Neutrophil (primary cell): ENCODE data around the gene CBFA2T2.
"Not testable (repeated sequence)": the region's sequence is repeated elsewhere in the genome, so short reads cannot be mapped to it uniquely, and the experiment has no call there.

Source experiments
- H3K27ac ChIP-seq: fragments of 200-600 bp; sonication (generic); 2 replicates; pipeline ENCODE4 v1.5.1; 2016; ENCODE audit warnings: mild to moderate bottlenecking, moderate library complexity
- H3K27me3 ChIP-seq: fragments of 200-600 bp; sonication (generic); 2 replicates; pipeline ENCODE4 v1.6.0; 2016; ENCODE audit warnings: mild to moderate bottlenecking
- H3K36me3 ChIP-seq: fragments of 200-600 bp; sonication (generic); 2 replicates; pipeline ENCODE4 v1.5.1; 2017
- H3K4me1 ChIP-seq, 2 experiments: fragments of 200-600 bp in 1 of 2; sonication (generic) in 1 of 2; 1 replicate in 1 of 2; 2 replicates in 1 of 2; pipeline versions ENCODE4 v1.5.1 to v1.6.1; 2013 to 2016; ENCODE audit warnings: low read depth in 1 of 2, low read length in 1 of 2, mild to moderate bottlenecking in 1 of 2, moderate library complexity in 1 of 2; ENCODE audit not compliant: control insufficient read depth in 1 of 2, insufficient read depth in 1 of 2
- H3K4me3 ChIP-seq, 2 experiments: fragments of 200-600 bp in 1 of 2; sonication (generic) in 1 of 2; 1 replicate in 1 of 2; 2 replicates in 1 of 2; pipeline ENCODE4 v1.5.1; 2013 to 2016; ENCODE audit warnings: low read depth in 1 of 2, low read length in 1 of 2, mild to moderate bottlenecking in 1 of 2, moderate library complexity in 1 of 2
- H3K9me3 ChIP-seq: fragments of 200-600 bp; sonication (generic); 2 replicates; pipeline ENCODE4 v1.5.1; 2016
- TF ChIP-seq, protein P1 (sequence below): fragments of 200-600 bp; sonication (generic); IDR thresholded peaks from 2 replicates; pipeline ENCODE4 v1.5.1; 2016; ENCODE audit warnings: antibody characterized with exemption

CBFA2T2 gene

DNA sequence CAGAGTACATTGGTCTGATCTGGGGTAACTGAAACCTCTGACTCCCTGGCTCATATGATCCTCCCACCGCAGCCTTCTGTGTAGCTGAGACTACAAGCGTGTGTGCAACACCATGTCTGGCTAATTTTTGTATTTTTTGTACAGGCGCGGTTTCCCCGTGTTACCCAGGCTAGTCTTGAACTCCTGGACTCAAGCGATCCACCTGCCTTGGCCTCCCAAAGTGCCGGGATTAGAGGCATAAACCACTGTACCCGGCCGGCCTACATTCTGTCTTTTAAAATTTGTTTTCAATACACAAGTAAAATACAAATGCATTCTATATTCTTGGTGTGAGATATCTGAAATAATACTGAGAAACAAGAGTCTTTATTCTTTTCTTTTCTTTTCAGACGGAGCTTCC is 1.7 kb upstream of the CBFA2T2 start:
- H3K4me1 ChIP-seq, result peaks cover 16 to 17% of the 10 kb centered on the region in 2 experiments

DNA sequence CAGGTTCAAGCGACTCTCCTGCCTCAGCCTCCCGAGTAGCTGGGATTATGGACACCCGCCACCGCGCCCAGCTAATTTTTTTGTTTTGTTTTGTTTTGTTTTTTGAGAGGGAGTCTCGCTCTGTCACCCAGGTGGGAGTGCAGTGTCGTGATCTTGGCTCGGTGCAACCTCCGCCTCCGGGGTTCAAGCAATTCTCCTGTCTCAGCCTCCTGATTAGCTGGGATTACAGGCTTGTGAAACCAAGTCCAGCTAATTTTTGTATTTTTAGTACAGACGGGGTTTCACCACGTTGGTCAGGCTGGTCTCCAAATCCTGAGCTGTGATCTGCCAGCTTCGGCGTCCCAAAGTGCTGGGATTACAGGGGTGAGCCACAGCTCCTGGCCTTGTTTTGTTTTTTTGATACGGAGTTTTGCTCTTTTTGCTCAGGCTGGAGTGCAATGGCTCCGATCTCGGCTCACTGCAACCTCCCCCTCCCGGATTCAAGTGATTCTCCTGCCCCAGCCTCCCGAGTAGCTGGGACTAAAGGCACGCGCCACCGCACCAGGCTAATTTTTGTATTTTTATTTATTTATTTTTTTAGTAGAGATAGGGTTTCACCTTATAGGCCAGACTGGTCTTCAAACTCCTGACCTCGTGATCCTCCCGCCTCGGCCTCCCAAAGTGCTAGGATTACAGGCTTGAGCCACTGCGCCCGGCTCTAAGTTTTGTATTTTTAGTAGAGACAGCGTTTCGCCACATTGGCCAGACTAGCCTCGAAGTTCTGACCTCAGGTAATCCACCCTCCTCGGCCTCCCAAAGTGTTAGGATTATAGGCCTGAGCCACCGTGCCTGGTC is 1.0 kb upstream of the CBFA2T2 start:
- not testable (repeated sequence) for H3K9me3 ChIP-seq, H3K27me3 ChIP-seq, H3K36me3 ChIP-seq
- H3K4me1 ChIP-seq, result peaks cover 16 to 17% of the 10 kb centered on the region in 2 experiments
- H3K27ac ChIP-seq, result peak overlapping the region; percentile 92
- H3K4me3 ChIP-seq, result peak overlapping the region; percentile 60 to 94

More for the DNA sequence above, 1.7 kb upstream of the CBFA2T2 start:
- H3K27me3 ChIP-seq, result no peaks in the 10 kb centered on the region
- no peaks in the 10 kb centered on the region for H3K9me3 ChIP-seq
- TF ChIP-seq, protein P1, sequence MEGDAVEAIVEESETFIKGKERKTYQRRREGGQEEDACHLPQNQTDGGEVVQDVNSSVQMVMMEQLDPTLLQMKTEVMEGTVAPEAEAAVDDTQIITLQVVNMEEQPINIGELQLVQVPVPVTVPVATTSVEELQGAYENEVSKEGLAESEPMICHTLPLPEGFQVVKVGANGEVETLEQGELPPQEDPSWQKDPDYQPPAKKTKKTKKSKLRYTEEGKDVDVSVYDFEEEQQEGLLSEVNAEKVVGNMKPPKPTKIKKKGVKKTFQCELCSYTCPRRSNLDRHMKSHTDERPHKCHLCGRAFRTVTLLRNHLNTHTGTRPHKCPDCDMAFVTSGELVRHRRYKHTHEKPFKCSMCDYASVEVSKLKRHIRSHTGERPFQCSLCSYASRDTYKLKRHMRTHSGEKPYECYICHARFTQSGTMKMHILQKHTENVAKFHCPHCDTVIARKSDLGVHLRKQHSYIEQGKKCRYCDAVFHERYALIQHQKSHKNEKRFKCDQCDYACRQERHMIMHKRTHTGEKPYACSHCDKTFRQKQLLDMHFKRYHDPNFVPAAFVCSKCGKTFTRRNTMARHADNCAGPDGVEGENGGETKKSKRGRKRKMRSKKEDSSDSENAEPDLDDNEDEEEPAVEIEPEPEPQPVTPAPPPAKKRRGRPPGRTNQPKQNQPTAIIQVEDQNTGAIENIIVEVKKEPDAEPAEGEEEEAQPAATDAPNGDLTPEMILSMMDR, result no peak
- no peak overlapping the region for H3K27ac ChIP-seq
- H3K4me3 ChIP-seq, result no peak overlapping the region
- H3K36me3 ChIP-seq, result no peaks in the 10 kb centered on the region

DNA sequence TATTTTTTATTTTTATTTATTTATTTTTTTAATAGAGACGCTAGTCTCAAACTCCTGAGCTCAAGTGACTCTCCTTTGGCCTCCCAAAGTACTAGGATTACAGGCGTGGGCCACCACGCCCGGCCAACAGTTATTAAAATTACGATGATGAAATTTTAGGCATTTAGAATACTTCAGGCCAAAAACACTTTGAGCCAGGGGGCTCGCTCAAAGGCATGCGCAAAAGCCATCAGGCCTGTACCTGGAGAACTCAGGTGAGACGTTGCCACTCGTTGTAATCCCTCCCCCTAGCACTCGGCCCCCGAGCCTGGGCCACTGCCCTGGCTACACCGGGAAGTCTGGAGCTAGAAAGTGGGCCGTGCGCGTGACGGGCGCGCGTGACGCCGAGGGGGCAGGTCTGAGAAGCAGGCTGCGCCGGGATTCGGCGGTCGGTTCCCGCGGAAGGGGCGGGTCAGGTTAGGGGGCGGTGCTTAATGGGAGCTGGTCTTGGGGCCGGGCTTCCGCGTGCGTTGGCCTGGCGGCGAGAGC is 337 bp upstream of the CBFA2T2 start:
- H3K27ac ChIP-seq, result peak overlapping the region; percentile 92
- no peaks in the 10 kb centered on the region for H3K27me3 ChIP-seq
- peaks cover 16 to 17% of the 10 kb centered on the region in 2 experiments for H3K4me1 ChIP-seq
- H3K36me3 ChIP-seq, result no peaks in the 10 kb centered on the region
- no peaks in the 10 kb centered on the region for H3K9me3 ChIP-seq
- TF ChIP-seq, protein P1, result peak; percentile 42
- H3K4me3 ChIP-seq, result peak overlapping the region; percentile 60 to 94

DNA sequence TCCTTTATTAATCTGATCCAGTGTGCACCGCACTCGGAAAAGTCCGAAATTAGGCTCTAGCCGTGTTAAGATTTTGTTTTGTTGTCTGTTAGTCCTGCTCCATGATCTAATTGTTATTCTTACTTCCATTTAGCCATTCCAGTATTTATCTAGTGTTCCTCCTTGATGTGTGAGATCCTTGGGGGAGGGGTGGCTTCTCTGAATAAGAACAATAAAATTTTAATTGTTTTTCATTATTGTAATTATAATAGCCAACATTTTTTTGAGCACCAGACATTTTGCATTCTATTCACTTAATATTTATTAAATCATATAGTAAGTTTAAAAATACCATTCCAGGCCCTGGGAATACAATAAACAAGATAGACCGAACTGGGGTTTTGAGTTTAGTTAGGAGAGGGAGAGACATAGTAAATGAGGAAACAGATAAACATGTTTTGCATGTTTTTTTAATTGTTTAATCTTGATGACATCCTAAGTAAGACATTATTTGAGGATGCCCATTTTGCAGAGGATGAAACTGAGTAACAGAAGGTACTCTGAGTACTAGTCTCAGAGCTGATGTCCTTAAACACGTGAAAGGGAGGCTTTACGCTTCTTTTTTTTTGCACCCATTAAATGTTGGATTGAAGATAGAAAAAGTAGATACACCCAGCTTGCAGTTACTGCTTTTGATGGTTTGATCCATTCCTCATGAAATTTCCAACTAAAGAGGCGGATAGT is 1.2 kb downstream of the CBFA2T2 start:
- Histone ChIP-seq H3K27ac (peak overlapping the region; percentile 92), H3K4me1 (peaks cover 16 to 19% of the 10 kb centered on the region in 2 experiments), H3K27me3 (no peaks in the 10 kb centered on the region), H3K9me3 (no peaks in the 10 kb centered on the region), H3K4me3 (peak overlapping the region; percentile 80 to 94), H3K36me3 (no peaks in the 10 kb centered on the region)
- TF ChIP-seq, protein P1, result no peak

DNA sequence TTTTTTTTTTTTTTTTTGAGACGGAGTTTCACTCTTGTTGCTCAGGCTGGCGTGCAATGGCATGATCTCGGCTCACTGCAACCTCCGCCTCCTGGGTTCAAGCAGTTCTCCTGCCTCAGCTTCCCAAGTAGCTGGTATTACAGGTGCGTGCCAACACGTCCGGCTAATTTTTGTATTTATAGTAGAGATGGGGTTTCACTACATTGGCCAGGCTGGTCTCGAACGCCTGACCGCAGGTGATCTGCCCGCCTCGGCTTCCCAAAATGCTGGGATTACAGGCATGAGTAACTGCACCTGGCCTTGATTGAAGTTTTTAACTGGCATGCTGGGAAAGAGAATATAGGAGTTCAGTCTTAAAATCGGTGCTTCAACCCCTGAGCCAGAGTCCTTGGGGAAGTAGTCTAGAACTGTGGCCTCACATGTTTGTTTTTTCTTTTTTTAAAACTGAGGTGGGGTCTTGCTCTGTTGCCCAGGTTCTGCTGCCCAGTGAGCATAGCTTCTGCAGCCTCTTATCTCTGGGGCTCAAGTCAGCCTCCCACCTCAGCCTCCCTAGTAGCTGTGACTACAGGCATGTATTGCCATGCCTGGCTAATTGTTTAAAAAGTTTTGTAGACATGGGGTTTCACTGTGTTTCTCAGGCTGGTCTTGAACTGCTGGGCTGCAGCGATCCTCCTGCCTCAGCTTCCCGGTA is 3.3 kb downstream of the CBFA2T2 start:
- Histone ChIP-seq H3K36me3 (no peaks in the 10 kb centered on the region), H3K4me3 (no peak overlapping the region), H3K9me3 (no peaks in the 10 kb centered on the region), H3K4me1 (peaks cover 25 to 27% of the 10 kb centered on the region in 2 experiments), H3K27ac (no peak overlapping the region), H3K27me3 (no peaks in the 10 kb centered on the region)
- TF ChIP-seq, protein P1, result no peak

DNA sequence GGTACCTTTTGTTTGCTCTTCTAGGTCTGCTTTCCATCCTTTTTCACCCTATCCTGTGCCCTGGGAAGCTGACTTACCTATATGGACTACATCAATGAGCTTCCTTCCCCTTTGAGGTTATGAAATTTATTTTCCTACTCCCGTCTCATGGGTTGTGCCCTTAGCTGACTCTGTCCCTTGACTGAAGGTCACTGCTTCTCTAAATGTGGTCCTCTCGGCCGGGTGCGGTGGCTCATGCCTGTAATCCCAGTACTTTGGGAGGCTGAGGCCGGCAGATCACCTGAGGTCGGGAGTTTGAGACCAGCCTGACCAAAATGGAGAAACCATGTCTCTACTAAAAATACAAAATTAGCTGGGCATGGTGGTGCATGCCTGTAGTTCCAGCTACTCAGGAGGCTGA is 6.9 kb downstream of the CBFA2T2 start:
- not testable (repeated sequence) for H3K27me3 ChIP-seq, H3K4me1 ChIP-seq, H3K9me3 ChIP-seq, H3K4me3 ChIP-seq, H3K36me3 ChIP-seq
- H3K27ac ChIP-seq, result peak overlapping the region; percentile 27
